ENCODE measurements around the gene POLD2. TPM values are rescaled to one million over a fixed set of nuclear protein-coding genes. Genes with fewer than 3 reads are reported as not detected.

Gene POLD2
- total and polyA plus RNA-seq, 2 donors (not counting 3 experiments of a cell fraction or from before 2014, with no cell fraction given): 96.5 to 122 TPM

DNA sequence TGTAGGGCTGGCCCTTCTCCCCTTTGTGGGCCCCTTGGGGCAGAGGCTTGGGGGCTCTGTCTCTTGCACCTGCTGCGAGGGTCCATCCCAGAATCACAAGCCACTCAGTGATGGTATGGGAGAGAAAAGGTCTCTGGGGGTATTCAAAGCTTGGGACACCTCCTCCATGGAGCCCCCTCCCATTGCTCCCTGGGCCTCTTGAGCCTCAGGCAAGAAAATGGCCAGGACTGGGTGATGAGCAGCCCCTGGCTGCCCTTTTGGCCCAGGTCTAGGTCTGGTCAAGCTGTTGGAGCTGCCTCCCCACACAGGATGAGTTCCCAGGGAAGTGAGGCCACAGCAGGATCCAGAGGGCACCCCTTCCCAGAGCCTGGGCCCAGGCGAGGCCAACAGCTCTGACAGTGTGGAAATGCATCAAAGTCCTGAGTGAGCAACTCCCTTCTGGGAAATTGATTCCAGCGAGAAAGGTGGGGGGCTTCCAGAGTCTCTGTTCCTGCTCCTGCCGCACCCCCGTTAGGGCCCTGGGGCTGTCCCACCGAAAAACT lies 21.1 kb upstream of the POLD2 start:
- no peaks in the 10 kb centered on the region for H3K79me2 ChIP-seq (ENCODE audit: control insufficient read depth, insufficient read depth, low read length)
- H3K27ac ChIP-seq (ENCODE audit: insufficient read depth, low read depth, low read length): no peak overlapping the region
- DNase-seq (ENCODE audit: low read depth, low spot score) (no peak), FAIRE-seq (no peak)
- ChIA-PET POLR2A (no interaction called here), CTCF (interaction anchor here (1.1 kb wide), 1 partner anchor 107 kb away, joined by 3 read pairs; no protein-coding TSS in a partner anchor)
- H3K4me1 ChIP-seq (ENCODE audit: control insufficient read depth, extremely low read depth, insufficient read depth, low read length): no peaks in the 10 kb centered on the region
- no peak overlapping the region for H3K9ac ChIP-seq (replicated peaks; ENCODE audit: extremely low read depth, insufficient read depth, low read length)
- H3K27me3 ChIP-seq (ENCODE audit: control insufficient read depth in 2 of 2, insufficient read depth in 2 of 2, low read length in 2 of 2): peaks cover 29% of the 10 kb centered on the region in 2 experiments
- H4K20me1 ChIP-seq (replicated peaks; ENCODE audit: control insufficient read depth, extremely low read depth, insufficient read depth, low read length): no peaks in the 10 kb centered on the region
- no peaks in the 10 kb centered on the region for H3K36me3 ChIP-seq (ENCODE audit: control insufficient read depth in 2 of 2, extremely low read depth in 1 of 2, insufficient read depth in 2 of 2, low read length in 2 of 2)
- no TSS peak for BruUV-seq (replicated peaks)
- intact Hi-C loops (cut with micrococcal nuclease) (no loop called here), dilution Hi-C loops (cut with MboI; ENCODE audit: extremely low pct_ligation_motif_present, low sequenced_read_pairs) (no loop called here)
- H3K9me3 ChIP-seq (replicated peaks; ENCODE audit: control insufficient read depth, insufficient read depth, low read length): no peaks in the 10 kb centered on the region
- H3K9me1 ChIP-seq (replicated peaks; ENCODE audit: control insufficient read depth, extremely low read depth, insufficient read depth, low read length): no peaks in the 10 kb centered on the region
- H3K4me3 ChIP-seq (replicated peaks in 1 of 3; ENCODE audit: insufficient read depth in 1 of 3, low read depth in 1 of 3, low read length in 3 of 3): no peak overlapping the region
- H3K4me2 ChIP-seq (ENCODE audit: insufficient read depth, low read length): no peak overlapping the region
- no peak overlapping the region for H2AFZ ChIP-seq (ENCODE audit: low read depth, low read length)
- no peak for TF ChIP-seq POLR2A (IDR thresholded peaks at IDR 0.05; ENCODE audit: low read depth, low read length)
- no peak for TF ChIP-seq EZH2 (IDR thresholded peaks at IDR 0.05; ENCODE audit: borderline replicate concordance, low read depth, low read length, severe bottlenecking)
- TF ChIP-seq, protein P1, sequence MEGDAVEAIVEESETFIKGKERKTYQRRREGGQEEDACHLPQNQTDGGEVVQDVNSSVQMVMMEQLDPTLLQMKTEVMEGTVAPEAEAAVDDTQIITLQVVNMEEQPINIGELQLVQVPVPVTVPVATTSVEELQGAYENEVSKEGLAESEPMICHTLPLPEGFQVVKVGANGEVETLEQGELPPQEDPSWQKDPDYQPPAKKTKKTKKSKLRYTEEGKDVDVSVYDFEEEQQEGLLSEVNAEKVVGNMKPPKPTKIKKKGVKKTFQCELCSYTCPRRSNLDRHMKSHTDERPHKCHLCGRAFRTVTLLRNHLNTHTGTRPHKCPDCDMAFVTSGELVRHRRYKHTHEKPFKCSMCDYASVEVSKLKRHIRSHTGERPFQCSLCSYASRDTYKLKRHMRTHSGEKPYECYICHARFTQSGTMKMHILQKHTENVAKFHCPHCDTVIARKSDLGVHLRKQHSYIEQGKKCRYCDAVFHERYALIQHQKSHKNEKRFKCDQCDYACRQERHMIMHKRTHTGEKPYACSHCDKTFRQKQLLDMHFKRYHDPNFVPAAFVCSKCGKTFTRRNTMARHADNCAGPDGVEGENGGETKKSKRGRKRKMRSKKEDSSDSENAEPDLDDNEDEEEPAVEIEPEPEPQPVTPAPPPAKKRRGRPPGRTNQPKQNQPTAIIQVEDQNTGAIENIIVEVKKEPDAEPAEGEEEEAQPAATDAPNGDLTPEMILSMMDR (IDR thresholded peaks at IDR 0.05; ENCODE audit: extremely low read depth in 1 of 2, insufficient read depth in 1 of 2, low read depth in 1 of 2, low read length in 2 of 2): no peak
- no peak for TF ChIP-seq POLR2AphosphoS5 (IDR thresholded peaks at IDR 0.05; ENCODE audit: insufficient read depth, low read depth, low read length)
- no peak for TF ChIP-seq JUN (IDR thresholded peaks at IDR 0.05; ENCODE audit: borderline replicate concordance, insufficient read depth, insufficient read length, low read depth)
- TF ChIP-seq FOS (IDR thresholded peaks at IDR 0.05; ENCODE audit: borderline replicate concordance, insufficient read depth, low read length): no peak
- TF ChIP-seq MYC (IDR thresholded peaks at IDR 0.05; ENCODE audit: low read depth, low read length): no peak
- no peak for TF ChIP-seq MAX (IDR thresholded peaks at IDR 0.05; ENCODE audit: insufficient read depth, insufficient read length)
